D721Med (cell line): Measurements from ENCODE around the gene BSPRY.
"Not testable (repeated sequence)": the region's sequence is repeated elsewhere in the genome, so short reads cannot be mapped to it uniquely, and the experiment has no call there.

ENCODE experiments used
- DNase-seq: peaks from one replicate; pipeline ENCODE4 v3.0.0; 2011; ENCODE audit warnings: low spot score; ENCODE audit not compliant: insufficient read length
- FAIRE-seq: peaks from 2 replicates; lab custom pipeline; 2011; peaks lifted over from hg19 to GRCh38; lab: Jason Lieb, UNC
- CTCF ChIP-seq: IDR thresholded peaks from 2 replicates; pipeline ENCODE4 v1.5.1; 2012; ENCODE audit warnings: mild to moderate bottlenecking, control low read depth; ENCODE audit not compliant: insufficient read depth; ENCODE audit errors: missing control alignments

BSPRY gene

GRCh38 chr9:113380869-113381378, 31.6 kb downstream of the BSPRY start:
- FAIRE-seq (no peak), DNase-seq (no peak)
- TF ChIP-seq CTCF, result no peak

GRCh38 chr9:113381441-113381840, 32.1 kb downstream of the BSPRY start:
- not testable (repeated sequence) for DNase-seq, FAIRE-seq

- no peak for TF ChIP-seq CTCF
- FAIRE-seq, result no peak
- no peak for DNase-seq
These were observed 32.6 kb downstream of the BSPRY start for GRCh38 chr9:113381909-113382411.

GRCh38 chr9:113386571-113387393, 37.4 kb downstream of the BSPRY start:
- TF ChIP-seq CTCF, result no peak
- DNase-seq, result no peak
- no peak for FAIRE-seq

GRCh38 chr9:113387560-113388230, 38.4 kb downstream of the BSPRY start:
- no peak for DNase-seq
- no peak for FAIRE-seq
- no peak for TF ChIP-seq CTCF

GRCh38 chr9:113388833-113389232, 39.5 kb downstream of the BSPRY start:
- no peak for TF ChIP-seq CTCF
- DNase-seq (no peak), FAIRE-seq (no peak)

GRCh38 chr9:113389451-113389850, 40.1 kb downstream of the BSPRY start:
- TF ChIP-seq CTCF, result no peak
- FAIRE-seq (no peak), DNase-seq (no peak)
